T-helper 1 cell treated with Interleukin-12 subunit alpha and Interleukin-12 subunit beta and Interleukin-4 antibody, amounts not matched to agents 30 μg/mL and 1 μg/mL, for 36 hours (primary cell): ENCODE measurements around the gene RERG.

Experiments
- H3K27ac Mint-ChIP-seq: one replicate; pipeline ENCODE4 v1.8.0; 2021; ENCODE audit warnings: mild to moderate bottlenecking, mixed read lengths
- H3K27me3 Mint-ChIP-seq: one replicate; pipeline ENCODE4 v1.8.0; 2021; ENCODE audit warnings: low read depth, mixed read lengths
- H3K36me3 Mint-ChIP-seq: one replicate; pipeline ENCODE4 v1.8.0; 2021; ENCODE audit warnings: low read depth, mixed read lengths
- H3K4me1 Mint-ChIP-seq: one replicate; pipeline ENCODE4 v1.8.0; 2021; ENCODE audit warnings: low read depth, mixed read lengths
- H3K4me3 Mint-ChIP-seq: one replicate; pipeline ENCODE4 v1.8.0; 2021; ENCODE audit warnings: mild to moderate bottlenecking, moderate library complexity, mixed read lengths
- H3K9me3 Mint-ChIP-seq: one replicate; pipeline ENCODE4 v1.8.0; 2021; ENCODE audit warnings: mixed read lengths

RERG gene

DNA sequence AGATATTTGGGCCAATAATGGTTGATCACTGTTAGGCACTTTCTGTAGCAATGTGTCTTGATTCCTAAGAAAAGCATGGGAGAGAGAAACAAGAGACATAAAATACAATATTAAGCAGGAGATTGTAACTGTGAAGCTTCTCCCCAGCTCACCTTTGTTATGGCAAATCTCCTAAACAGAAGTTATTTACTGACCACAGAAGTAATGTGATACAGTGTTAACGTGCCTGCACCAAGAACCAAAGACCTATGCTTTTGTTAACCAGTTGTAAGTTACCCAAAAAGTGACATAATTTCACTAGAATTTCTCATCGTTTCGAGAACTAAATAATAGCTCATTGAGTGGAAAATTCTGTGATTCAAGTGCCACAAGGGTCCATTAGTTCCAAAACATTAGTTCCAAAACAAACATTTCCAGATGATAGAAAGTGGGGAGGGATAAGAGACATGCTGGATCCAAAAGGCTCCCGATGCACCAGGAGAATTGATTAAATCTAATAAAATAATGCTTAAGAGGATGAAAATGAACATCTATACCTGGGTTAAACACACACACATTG, 14.3 kb downstream of the RERG start:
- peaks cover 31% of the 10 kb centered on the region for H3K27me3 Mint-ChIP-seq
- no peaks in the 10 kb centered on the region for H3K9me3 Mint-ChIP-seq
- H3K36me3 Mint-ChIP-seq = no peaks in the 10 kb centered on the region
- H3K4me3 Mint-ChIP-seq = no peak overlapping the region
- no peak overlapping the region for H3K27ac Mint-ChIP-seq
- no peaks in the 10 kb centered on the region for H3K4me1 Mint-ChIP-seq

DNA sequence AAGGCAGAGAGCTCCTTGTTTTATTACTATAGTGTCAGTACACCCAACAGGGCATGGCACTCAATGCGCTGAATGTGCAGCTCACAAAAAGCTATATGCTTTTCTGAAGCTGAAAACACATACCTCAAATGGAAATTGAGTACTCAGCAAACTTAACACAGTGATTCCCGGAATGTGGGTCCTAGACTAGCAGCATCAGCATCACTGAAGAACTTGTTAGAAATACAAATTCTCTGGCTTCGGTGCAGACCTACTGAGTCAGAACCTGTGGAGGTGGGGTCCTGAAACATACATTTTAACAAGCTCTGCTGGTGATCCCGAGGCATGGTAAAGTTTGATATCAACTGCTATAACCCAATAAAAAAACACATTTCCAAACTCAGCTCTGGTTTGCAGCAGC, 14.9 kb downstream of the RERG start:
- Mint-ChIP-seq H3K9me3 (no peaks in the 10 kb centered on the region), H3K27ac (no peak overlapping the region), H3K4me1 (no peaks in the 10 kb centered on the region), H3K36me3 (no peaks in the 10 kb centered on the region), H3K27me3 (peaks cover 30% of the 10 kb centered on the region), H3K4me3 (no peak overlapping the region)

DNA sequence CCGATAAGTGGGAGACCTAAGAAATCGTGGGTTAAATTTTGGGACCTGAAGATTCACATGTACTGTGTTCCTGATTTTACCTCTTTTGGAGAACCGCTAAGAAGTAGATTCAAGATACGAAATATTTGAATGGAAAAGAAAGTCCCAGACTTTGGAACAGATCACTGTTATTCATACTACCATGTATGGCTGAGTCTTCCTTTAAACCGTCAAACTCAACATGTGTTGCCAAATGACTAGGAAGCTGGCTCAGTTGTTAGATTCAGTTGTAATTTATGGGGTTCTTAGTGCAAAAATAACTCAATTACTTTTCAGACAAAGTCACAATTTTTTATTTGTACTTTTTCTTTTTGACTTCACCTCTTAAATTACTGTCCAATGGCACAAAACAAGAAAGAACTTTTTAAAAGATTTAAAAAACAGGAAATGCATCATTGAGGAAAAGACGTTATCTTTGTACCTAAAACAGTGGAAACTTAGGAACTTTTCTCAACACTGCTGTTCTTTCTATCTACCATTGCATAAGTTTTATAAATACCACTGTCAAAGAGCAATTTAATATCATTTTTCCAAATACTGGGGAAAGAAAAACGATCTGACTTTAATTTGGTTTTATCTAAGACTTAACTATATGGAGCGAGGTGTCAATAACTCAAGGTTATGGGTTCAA, 15.7 kb downstream of the RERG start:
- Mint-ChIP-seq H3K4me1 (no peaks in the 10 kb centered on the region), H3K36me3 (no peaks in the 10 kb centered on the region), H3K27me3 (peaks cover 25% of the 10 kb centered on the region), H3K27ac (no peak overlapping the region), H3K4me3 (no peak overlapping the region), H3K9me3 (no peaks in the 10 kb centered on the region)

DNA sequence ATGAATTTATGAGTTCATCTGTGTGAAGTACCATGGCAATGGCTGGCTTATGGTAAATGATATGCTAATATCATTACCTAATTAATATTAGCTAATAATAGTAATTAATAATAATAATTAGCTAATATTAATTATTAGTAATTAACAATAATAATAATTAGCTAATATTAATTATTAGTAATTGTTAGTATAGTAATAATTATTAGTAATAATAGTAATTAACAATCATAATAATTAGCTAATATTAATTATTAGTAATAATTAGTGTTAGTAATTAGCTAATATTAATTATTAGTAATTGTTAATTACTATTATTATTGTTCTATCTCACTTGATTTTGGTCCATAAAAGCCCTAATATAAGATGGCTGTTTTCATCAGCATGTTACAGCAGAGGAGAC, 19.8 kb downstream of the RERG start:
- no peaks in the 10 kb centered on the region for H3K9me3 Mint-ChIP-seq
- H3K36me3 Mint-ChIP-seq = no peaks in the 10 kb centered on the region
- H3K4me1 Mint-ChIP-seq = no peaks in the 10 kb centered on the region
- no peak overlapping the region for H3K4me3 Mint-ChIP-seq
- no peak overlapping the region for H3K27ac Mint-ChIP-seq
- H3K27me3 Mint-ChIP-seq = peaks cover 15% of the 10 kb centered on the region

DNA sequence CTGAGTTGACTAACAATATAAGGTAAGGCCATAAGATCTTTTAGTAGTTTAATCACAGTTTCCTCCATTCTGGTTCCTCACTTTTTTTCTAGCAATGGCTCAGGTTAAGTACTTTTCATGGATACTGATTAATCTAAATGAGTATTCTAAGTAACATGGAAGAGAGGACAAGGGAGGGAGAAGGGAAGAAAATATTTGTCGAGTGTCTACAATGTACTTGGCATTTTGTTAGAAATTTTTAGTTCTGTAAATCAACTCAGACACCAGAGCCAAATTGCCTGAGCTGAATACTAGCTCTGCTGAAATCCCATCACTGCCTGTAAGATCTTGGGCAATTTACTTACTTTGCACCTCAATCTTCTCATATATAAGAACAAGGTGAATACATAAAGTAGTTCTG, 20.2 kb downstream of the RERG start:
- H3K4me1 Mint-ChIP-seq = no peaks in the 10 kb centered on the region
- no peak overlapping the region for H3K27ac Mint-ChIP-seq
- no peak overlapping the region for H3K4me3 Mint-ChIP-seq
- H3K27me3 Mint-ChIP-seq = peaks cover 15% of the 10 kb centered on the region
- no peaks in the 10 kb centered on the region for H3K9me3 Mint-ChIP-seq
- no peaks in the 10 kb centered on the region for H3K36me3 Mint-ChIP-seq

DNA sequence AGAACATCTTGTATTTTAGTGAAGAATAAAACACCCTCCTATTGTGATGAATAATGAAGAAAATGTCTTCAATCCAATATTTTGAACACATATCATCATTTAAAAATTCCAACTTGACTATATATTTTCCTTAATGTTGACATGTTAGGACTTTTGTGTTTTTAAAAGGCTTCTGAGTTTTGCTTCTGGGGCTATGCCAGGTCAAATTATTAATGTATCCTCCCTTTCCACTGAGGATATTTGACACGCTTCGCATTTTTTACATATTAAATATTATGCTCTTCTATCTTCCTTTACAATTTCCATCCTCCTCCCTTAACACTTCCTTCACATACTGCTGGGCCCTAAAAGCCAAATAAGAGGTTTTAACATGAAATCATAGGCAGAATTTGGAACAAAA, 20.6 kb downstream of the RERG start:
- no peaks in the 10 kb centered on the region for H3K9me3 Mint-ChIP-seq
- H3K36me3 Mint-ChIP-seq = no peaks in the 10 kb centered on the region
- H3K4me1 Mint-ChIP-seq = no peaks in the 10 kb centered on the region
- H3K27ac Mint-ChIP-seq = no peak overlapping the region
- peaks cover 15% of the 10 kb centered on the region for H3K27me3 Mint-ChIP-seq
- no peak overlapping the region for H3K4me3 Mint-ChIP-seq

DNA sequence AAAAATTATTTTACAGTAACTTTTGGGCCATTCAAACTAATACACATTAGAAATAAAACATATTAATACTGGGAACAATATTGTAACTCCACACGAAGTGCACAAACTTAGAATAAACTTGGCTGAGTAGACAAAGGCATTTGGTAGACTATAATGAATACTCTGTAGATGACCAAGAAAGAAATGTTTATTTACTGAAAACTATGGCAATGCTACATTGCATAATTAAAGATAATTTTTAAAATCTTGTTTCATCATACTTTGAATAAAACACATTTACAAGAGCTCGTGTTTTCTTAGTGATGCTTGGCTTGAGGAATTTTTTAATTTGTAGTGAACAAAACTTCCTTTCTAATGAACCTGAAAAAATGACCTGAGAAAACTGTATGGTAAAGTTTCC, 21.3 kb downstream of the RERG start:
- H3K4me1 Mint-ChIP-seq = no peaks in the 10 kb centered on the region
- H3K27ac Mint-ChIP-seq = no peak overlapping the region
- H3K36me3 Mint-ChIP-seq = no peaks in the 10 kb centered on the region
- no peak overlapping the region for H3K4me3 Mint-ChIP-seq
- H3K27me3 Mint-ChIP-seq = peaks cover 15% of the 10 kb centered on the region
- no peaks in the 10 kb centered on the region for H3K9me3 Mint-ChIP-seq

DNA sequence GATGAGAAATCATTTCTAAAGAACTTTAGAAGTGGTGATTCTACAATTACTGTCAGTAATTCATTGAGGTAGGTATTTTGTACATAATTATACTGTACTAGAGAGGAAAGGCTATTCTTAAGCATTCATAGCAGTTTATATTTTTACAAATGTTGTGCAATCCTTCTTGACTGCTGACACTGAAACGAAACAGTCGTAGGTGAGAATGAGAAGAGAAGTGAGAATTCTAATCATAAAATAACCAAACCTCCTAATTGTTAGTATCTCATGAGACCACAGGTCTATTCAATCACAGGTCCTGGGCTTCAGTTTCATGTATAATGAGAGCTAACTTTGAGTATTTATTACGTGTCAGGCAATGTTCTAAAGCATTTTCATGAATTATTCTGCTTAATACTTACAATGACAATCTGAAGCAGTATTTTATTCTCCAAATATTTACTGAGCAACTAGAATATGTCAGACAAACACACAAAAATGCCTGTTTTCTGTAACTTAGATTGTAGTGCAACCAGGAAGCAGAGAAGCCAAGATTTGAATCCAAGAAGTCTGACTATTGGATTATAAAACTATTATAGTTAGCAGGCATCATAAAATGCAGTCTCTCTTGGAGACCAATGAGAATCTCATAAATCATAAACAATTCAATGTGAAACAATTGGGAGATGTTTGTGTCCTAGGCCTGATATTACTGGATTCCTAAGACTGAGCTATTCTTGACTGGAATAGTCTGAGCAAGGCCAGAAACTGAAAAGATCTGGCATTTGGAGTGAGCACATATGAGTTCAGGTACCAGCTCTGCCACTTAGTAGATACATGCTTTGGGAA, 24.3 kb downstream of the RERG start:
- Mint-ChIP-seq H3K27ac (no peak overlapping the region), H3K27me3 (peaks cover 21% of the 10 kb centered on the region), H3K9me3 (no peaks in the 10 kb centered on the region), H3K4me3 (no peak overlapping the region), H3K4me1 (no peaks in the 10 kb centered on the region), H3K36me3 (no peaks in the 10 kb centered on the region)

DNA sequence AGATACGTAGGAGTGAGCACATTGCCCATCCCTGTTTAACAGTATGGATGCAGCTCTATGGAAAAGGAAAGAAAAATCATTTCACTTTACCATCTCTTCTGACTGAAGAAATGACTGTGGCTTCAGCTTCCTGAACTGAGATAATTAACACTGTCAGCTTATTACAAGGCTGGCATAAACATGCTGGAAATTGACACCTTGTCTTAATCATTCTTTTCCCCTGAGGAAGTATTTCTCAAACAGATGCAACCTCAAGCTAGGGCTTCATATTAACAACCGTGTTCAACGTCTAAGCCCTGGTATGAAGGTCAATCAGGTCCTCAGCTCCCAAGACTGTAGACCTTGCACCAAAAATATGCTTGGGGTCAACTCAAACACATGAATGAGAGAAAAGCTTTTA, 25.0 kb downstream of the RERG start:
- H3K27ac Mint-ChIP-seq = no peak overlapping the region
- no peaks in the 10 kb centered on the region for H3K36me3 Mint-ChIP-seq
- peaks cover 21% of the 10 kb centered on the region for H3K27me3 Mint-ChIP-seq
- no peaks in the 10 kb centered on the region for H3K9me3 Mint-ChIP-seq
- no peaks in the 10 kb centered on the region for H3K4me1 Mint-ChIP-seq
- H3K4me3 Mint-ChIP-seq = no peak overlapping the region

DNA sequence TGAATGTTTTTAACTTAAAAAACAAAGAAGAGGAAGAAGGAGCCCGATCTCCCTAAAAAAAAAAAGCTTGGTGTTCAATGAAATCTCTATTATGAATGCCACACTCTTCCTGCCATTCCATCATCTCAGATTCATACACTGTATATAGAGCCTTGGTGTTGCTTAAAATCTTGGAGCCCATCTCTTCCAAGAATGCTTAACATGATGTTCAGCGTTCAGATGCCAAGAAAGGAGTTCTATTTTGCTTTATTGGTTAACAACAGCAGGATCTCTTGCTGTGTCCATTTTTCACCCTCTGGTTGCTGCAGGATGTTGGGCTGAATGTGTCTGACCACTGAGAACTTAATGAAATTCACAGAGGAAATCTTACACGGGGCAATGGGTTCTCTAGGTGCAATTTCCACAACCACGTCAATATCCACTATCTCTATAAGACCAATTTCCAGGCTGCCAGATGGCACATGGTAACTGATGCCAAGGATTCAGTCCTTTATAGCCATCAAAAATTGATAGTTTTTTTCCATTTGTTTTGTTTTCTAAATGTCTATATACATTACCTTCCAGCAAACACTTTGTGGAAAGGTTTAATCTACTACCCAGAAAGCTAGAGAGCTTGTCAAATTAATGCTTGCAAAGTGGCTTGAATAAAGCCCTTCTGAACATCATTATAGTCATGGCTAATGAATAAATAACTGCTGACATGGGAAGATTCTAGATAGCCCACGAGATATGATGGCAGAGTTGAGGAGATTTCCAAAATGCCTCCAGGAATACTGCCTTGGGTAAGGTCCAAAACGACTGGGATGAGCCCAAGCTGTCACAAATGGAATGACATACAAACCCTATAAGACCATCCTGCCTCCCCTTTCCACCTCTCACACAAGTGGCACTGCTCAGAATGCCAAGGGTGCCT, 26.5 kb downstream of the RERG start:
- no peaks in the 10 kb centered on the region for H3K36me3 Mint-ChIP-seq
- no peak overlapping the region for H3K4me3 Mint-ChIP-seq
- H3K27me3 Mint-ChIP-seq = peaks cover 17% of the 10 kb centered on the region
- no peaks in the 10 kb centered on the region for H3K9me3 Mint-ChIP-seq
- no peak overlapping the region for H3K27ac Mint-ChIP-seq
- no peaks in the 10 kb centered on the region for H3K4me1 Mint-ChIP-seq

DNA sequence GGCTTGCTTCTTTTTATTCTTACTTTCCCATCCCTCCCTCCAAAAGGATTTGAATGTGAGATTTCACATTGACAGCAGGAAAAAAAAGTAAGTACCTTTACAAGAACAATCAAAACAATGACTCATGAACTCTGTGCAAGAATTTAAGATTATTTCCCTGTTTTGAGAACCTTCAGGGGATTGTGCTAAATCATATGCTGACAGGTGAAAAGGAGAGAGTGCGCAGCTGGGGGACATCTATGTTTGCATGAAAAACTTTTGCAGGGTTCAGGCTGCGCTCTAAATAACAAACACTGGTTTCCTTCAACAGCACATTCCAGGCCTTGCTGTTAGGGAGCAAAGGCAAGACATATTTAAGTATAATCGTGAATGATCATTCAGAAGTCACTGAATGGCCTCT, 27.3 kb downstream of the RERG start:
- Mint-ChIP-seq H3K27me3 (peaks cover 17% of the 10 kb centered on the region), H3K36me3 (no peaks in the 10 kb centered on the region), H3K4me1 (no peaks in the 10 kb centered on the region), H3K27ac (no peak overlapping the region), H3K9me3 (no peaks in the 10 kb centered on the region), H3K4me3 (no peak overlapping the region)

DNA sequence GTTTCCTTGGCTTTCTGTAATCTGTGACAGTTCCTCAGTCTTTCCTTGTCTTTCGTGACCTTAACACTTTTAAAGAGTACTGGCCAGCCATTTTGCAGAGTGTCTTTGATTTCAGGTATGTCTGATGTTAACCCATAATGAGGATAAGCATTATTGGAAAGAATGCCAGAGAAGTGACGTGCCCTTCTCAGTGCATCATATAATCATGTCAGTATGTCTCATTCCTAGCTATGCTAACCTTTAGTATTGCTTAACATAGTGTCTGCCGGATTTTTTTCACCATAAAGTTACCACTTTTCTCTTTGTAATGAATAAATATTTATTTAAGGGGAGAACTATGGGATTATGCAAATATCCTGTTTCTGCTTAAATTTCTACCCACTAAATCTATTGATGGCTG, 28.5 kb downstream of the RERG start:
- no peak overlapping the region for H3K4me3 Mint-ChIP-seq
- H3K36me3 Mint-ChIP-seq = no peaks in the 10 kb centered on the region
- H3K9me3 Mint-ChIP-seq = no peaks in the 10 kb centered on the region
- peaks cover 17% of the 10 kb centered on the region for H3K27me3 Mint-ChIP-seq
- H3K4me1 Mint-ChIP-seq = no peaks in the 10 kb centered on the region
- no peak overlapping the region for H3K27ac Mint-ChIP-seq

DNA sequence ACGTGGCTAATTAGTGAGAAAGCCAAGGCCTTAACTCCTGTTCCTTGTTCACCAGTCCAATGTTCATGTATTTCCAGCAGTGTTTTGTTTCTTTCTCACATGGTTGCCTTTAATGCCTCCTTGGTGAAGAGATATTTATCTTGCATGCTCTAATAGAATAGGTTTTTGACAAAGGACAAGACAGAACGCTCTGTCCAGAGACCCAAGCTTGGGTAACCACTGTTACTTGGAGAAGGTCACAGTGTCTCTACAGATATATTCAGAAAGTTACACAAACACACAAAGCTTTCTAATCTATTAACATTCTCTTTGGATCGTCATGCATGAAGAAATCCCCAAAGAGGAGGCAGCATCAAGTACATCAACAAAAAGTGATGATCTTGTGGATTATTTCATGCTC, 33.1 kb downstream of the RERG start:
- no peak overlapping the region for H3K4me3 Mint-ChIP-seq
- H3K27ac Mint-ChIP-seq = no peak overlapping the region
- no peaks in the 10 kb centered on the region for H3K27me3 Mint-ChIP-seq
- no peaks in the 10 kb centered on the region for H3K36me3 Mint-ChIP-seq
- no peaks in the 10 kb centered on the region for H3K9me3 Mint-ChIP-seq
- H3K4me1 Mint-ChIP-seq = no peaks in the 10 kb centered on the region

DNA sequence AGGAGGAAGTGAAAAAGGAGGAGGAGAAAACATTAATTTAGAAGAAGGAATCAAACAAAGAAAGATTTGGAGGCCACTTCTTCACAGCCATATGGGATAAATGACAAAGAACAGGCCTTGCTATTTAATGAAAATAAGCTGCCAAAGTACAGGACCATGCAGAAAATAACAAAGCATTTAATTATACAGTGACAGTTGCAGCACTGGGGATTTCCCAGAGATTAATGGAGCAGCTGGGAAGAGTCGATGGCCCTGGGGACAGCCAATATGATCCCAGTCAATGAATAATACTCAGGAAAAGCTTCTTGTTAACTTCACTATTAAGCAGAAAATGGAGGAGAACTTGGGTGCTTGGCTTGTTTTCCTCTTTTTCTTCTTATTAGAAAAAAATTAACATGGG, 34.6 kb downstream of the RERG start:
- H3K36me3 Mint-ChIP-seq = no peaks in the 10 kb centered on the region
- no peaks in the 10 kb centered on the region for H3K4me1 Mint-ChIP-seq
- H3K9me3 Mint-ChIP-seq = no peaks in the 10 kb centered on the region
- H3K27me3 Mint-ChIP-seq = no peaks in the 10 kb centered on the region
- no peak overlapping the region for H3K27ac Mint-ChIP-seq
- no peak overlapping the region for H3K4me3 Mint-ChIP-seq
